Measurements from ENCODE around the gene MRPS10.

GRCh38 chr6:42166444-42167141 is 51.1 kb downstream of the MRPS10 start:
- no peak for TF ChIP-seq PATZ1 (CRISPR knock-in tag; IDR thresholded peaks at IDR 0.05; ENCODE audit: borderline replicate concordance)
- no peak for TF ChIP-seq TSHZ2 (CRISPR knock-in tag; IDR thresholded peaks at IDR 0.05)
- TF ChIP-seq ZNF8 (CRISPR knock-in tag; IDR thresholded peaks at IDR 0.05) = no peak
- no peak for TF ChIP-seq RARB (CRISPR knock-in tag; IDR thresholded peaks at IDR 0.05)
- no peak for TF ChIP-seq CSDC2 (CRISPR knock-in tag; IDR thresholded peaks at IDR 0.05)
- no peak for TF ChIP-seq CREB5 (CRISPR knock-in tag; IDR thresholded peaks at IDR 0.05; ENCODE audit: low read depth)
- TF ChIP-seq POU6F1 (CRISPR knock-in tag; IDR thresholded peaks at IDR 0.05; ENCODE audit: borderline replicate concordance, low read depth) = no peak
- no peak for TF ChIP-seq CSRNP3 (CRISPR knock-in tag; IDR thresholded peaks at IDR 0.05)
- no peak for TF ChIP-seq PPARA (CRISPR knock-in tag; IDR thresholded peaks at IDR 0.05; ENCODE audit: borderline replicate concordance)
- no peak for TF ChIP-seq BACH2 (CRISPR knock-in tag; IDR thresholded peaks at IDR 0.05; ENCODE audit: borderline replicate concordance)
- no peak for TF ChIP-seq GLIS3 (CRISPR knock-in tag; IDR thresholded peaks at IDR 0.05)
- no peak for TF ChIP-seq ZC3H10 (CRISPR knock-in tag; IDR thresholded peaks at IDR 0.05)
- TF ChIP-seq SNAI2 (CRISPR knock-in tag; IDR thresholded peaks at IDR 0.05) = no peak

Measured in SK-N-SH treated with all-trans-retinoic acid at 6 μM for 48 hours (cell line).